Astrocyte of the cerebellum (primary cell): ENCODE data around the gene SMOC1.

Source experiments
- DNase-seq: peaks from one replicate; pipeline ENCODE4 v3.0.0-alpha.2; 2011; ENCODE audit warnings: low read depth
- H3K4me3 ChIP-seq: 2 replicates; pipeline ENCODE4 v1.5.1; 2011; ENCODE audit warnings: mild to moderate bottlenecking, low read depth, low read length, moderate library complexity
- CTCF ChIP-seq: IDR thresholded peaks from 2 replicates; pipeline ENCODE4 v1.5.1; 2012; ENCODE audit warnings: low read length, low read depth, moderate library complexity, mild to moderate bottlenecking; ENCODE audit errors: missing control alignments
- in situ Hi-C: cut with HindIII; loops from 2 replicates; pipeline ENCODE4 v1.10.0; 2017; ENCODE audit warnings: low sequenced_read_pairs

Gene SMOC1

GRCh38 chr14:70011708-70012107 lies 132.5 kb downstream of the SMOC1 start:
- no peak overlapping the region for H3K4me3 ChIP-seq
- in situ Hi-C loops: no loop called here
- TF ChIP-seq CTCF: no peak

DNA sequence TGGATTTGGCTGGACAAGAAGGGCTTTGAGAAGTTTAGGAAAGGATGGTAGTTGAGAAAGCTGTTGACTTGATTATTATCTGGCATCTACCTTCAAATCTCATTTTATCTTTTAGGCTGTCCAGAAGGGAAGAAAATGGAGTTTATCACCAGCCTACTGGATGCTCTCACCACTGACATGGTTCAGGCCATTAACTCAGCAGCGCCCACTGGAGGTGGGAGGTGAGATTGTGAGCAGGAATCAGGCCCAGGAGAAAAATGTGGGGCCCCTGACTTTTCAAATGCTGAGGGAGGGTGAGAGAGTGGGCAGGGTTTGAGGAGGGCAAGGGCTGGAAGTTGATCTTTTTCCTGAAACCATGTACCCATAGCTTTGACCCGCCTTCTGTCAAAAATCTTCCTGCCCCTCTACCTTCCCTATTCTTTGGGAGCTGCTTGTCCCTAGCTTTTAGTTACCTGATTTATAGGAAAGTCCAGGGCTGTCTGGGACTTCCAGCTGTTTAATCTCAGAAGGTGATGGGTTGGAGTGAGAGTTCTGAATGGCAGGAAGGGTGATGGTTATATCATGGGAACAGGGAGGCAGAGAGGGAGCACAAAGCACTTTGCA lies 134.2 kb downstream of the SMOC1 start:
- no peak overlapping the region for H3K4me3 ChIP-seq
- in situ Hi-C loops: no loop called here
- TF ChIP-seq CTCF: peak; percentile 80
- no peak for DNase-seq

More at GRCh38 chr14:70011708-70012107, 132.5 kb downstream of the SMOC1 start:
- no peak for DNase-seq

DNA sequence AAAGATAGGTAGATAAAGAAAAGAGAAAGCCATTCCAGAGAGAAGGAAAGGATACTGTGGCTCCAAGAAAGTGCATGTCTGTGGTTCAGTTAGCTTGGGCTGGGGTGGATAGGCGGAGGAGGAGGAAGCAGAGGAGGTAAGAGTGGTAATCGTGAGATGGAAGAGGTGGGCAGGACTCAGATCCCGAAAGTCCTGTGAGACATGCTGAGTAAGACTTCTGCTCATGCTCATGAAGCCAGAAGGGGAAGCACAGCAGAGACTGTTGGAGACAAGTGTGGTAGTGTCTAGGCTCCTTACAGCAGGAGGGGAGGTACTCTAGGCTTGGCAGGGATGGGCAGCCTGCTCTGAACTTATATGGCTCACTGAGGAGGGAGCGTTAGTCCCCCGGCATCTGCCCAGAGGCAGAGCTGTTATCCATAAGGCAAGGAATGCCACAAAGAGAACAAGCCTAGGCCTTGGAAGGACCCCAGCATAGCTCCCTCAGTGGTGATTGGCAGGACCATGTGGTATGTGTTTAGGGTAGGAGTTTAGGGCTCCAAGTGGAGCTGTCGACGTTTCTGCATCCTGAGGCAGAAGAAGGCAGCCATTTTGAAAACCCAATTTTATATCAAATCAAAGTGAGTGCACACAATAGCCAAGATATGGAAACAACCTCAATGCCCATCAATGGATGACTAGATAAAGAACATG lies 135.3 kb downstream of the SMOC1 start:
- no peak overlapping the region for H3K4me3 ChIP-seq
- no peak for DNase-seq
- in situ Hi-C loops: no loop called here
- TF ChIP-seq CTCF: no peak

GRCh38 chr14:70018230-70018629 lies 139.0 kb downstream of the SMOC1 start:
- no peak for DNase-seq
- in situ Hi-C loops: no loop called here
- TF ChIP-seq CTCF: no peak
- H3K4me3 ChIP-seq: no peak overlapping the region

- no peak for TF ChIP-seq CTCF
- DNase-seq: peak; percentile 94
- in situ Hi-C loops: no loop called here
- no peak overlapping the region for H3K4me3 ChIP-seq
Observed at GRCh38 chr14:70018713-70019211, 139.5 kb downstream of the SMOC1 start.

DNA sequence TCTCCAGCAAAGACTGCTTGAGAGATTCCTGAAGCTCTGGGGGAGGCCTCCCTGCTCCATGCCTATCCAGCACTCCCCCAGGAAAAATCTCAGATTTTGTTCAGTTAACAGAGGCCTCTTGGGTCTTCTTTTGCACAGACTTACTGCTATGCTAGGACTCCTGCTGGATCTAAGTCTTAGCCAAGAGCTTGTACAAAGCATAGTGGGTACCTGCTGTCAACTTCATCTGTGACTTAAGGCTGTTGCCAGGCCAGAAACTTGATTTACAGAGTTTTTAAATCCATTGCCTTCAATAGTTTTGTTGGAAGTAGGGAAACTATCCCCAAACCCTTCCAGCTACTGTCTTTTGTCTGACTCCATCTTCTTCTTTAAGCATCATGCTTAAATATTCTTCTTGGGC lies 140.5 kb downstream of the SMOC1 start:
- H3K4me3 ChIP-seq: no peak overlapping the region
- no peak for TF ChIP-seq CTCF
- in situ Hi-C loops: no loop called here
- no peak for DNase-seq
